Coronary artery (tissue), 2 donors: ENCODE data around the gene TBC1D3C.
"Not testable (repeated sequence)": the region's sequence is repeated elsewhere in the genome, so short reads cannot be mapped to it uniquely, and the experiment has no call there.

Source experiments
- DNase-seq: peaks from one replicate; pipeline ENCODE4 v3.0.0-alpha.2; 2017; ENCODE audit warnings: low spot score
- H3K27ac ChIP-seq, 2 donors: fragments of 200-600 bp; sonication (generic); one replicate each; pipeline ENCODE4 v1.5.1; 2016 to 2019
- H3K4me3 ChIP-seq: fragments of 200-600 bp; sonication (generic); 2 replicates; pipeline ENCODE4 v1.5.1; 2016; ENCODE audit warnings: mild to moderate bottlenecking, moderate library complexity

TBC1D3C gene

GRCh38 chr17:38068534-38068933 is at the start of gene TBC1D3C:
TSS of gene TBC1D3C (minus strand) at chr17:38068634. CDS start at chr17:38067066, 1,568 bp downstream.
- not testable (repeated sequence) for H3K4me3 ChIP-seq, H3K27ac ChIP-seq

GRCh38 chr17:38099262-38099661 is 30.8 kb upstream of the TBC1D3C start:
- not testable (repeated sequence) for DNase-seq

More at GRCh38 chr17:38068534-38068933, at the start of gene TBC1D3C:
- not testable (repeated sequence) for DNase-seq

GRCh38 chr17:38094059-38094694 is 25.7 kb upstream of the TBC1D3C start:
- DNase-seq, H3K27ac ChIP-seq, H3K4me3 ChIP-seq: not testable (repeated sequence)

More at GRCh38 chr17:38099262-38099661, 30.8 kb upstream of the TBC1D3C start:
- H3K27ac ChIP-seq, H3K4me3 ChIP-seq: not testable (repeated sequence)

- not testable (repeated sequence) for H3K27ac ChIP-seq, DNase-seq, H3K4me3 ChIP-seq
These were observed 19.7 kb upstream of the TBC1D3C start for GRCh38 chr17:38088120-38088519.

- not testable (repeated sequence) for DNase-seq, H3K4me3 ChIP-seq, H3K27ac ChIP-seq
These were observed 18.9 kb upstream of the TBC1D3C start for GRCh38 chr17:38087344-38087743.
